Prostate gland (tissue), 2 donors: ENCODE results near the gene LMOD2.

Source experiments
- POLR2A ChIP-seq: fragments of 450-650 bp; IDR thresholded peaks from one replicate; pipeline ENCODE4 v1.6.1; 2016; ENCODE audit warnings: antibody characterized with exemption, mild to moderate bottlenecking
- TF ChIP-seq, protein P1 (sequence below), 4 experiments: fragments of 200-600 bp in 2 of 4; fragments of 450-650 bp in 2 of 4; sonication (generic) in 2 of 4; IDR thresholded peaks; 1 replicate in 3 of 4; 2 replicates in 1 of 4; pipeline ENCODE4 v1.5.1; 2016 to 2019; ENCODE audit warnings: antibody characterized with exemption in 4 of 4, mild to moderate bottlenecking in 2 of 4, moderate library complexity in 2 of 4

DNA sequence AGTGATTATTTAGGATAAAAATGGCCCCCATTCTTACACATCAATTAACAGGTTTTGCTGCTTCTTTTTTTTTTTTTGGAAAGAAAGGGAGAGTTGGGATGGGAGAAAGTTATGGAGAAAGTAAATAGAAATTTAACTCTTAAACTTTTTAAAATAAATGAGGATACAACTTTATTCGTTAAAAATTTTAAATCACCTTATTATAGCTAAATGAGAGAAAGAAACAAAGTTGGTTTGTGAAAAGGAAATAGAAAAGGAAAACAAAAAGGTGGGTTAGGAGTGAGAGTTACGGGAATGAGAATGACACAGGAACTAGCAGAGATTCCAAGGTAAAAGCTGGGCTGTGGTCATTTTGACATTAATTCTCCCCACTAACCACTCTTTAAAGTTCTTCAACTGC, 34.9 kb downstream of the LMOD2 start:
- TF ChIP-seq, protein P1, sequence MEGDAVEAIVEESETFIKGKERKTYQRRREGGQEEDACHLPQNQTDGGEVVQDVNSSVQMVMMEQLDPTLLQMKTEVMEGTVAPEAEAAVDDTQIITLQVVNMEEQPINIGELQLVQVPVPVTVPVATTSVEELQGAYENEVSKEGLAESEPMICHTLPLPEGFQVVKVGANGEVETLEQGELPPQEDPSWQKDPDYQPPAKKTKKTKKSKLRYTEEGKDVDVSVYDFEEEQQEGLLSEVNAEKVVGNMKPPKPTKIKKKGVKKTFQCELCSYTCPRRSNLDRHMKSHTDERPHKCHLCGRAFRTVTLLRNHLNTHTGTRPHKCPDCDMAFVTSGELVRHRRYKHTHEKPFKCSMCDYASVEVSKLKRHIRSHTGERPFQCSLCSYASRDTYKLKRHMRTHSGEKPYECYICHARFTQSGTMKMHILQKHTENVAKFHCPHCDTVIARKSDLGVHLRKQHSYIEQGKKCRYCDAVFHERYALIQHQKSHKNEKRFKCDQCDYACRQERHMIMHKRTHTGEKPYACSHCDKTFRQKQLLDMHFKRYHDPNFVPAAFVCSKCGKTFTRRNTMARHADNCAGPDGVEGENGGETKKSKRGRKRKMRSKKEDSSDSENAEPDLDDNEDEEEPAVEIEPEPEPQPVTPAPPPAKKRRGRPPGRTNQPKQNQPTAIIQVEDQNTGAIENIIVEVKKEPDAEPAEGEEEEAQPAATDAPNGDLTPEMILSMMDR (IDR thresholded peaks at IDR 0.05) = no peak
- no peak for TF ChIP-seq POLR2A
